ENCODE results near the gene SPATA7.

DNA sequence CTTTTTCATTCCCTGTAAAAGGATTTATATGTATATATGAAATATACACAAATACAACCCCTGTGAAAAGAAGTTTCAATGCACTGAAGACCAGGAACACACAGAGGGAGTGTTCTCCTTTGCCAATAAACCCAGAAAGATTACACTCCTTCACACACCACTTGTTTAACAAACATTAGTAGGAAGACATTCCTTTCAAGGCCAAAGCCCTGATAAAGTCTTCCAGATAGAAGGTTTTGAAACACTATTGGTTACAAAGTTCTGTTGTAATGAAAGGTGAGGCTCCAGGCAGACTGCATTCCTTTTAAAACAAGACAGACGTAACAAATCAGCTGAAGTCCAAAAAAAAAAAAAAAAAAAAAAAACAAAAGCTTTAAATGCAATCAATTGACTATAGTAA lies 88.3 kb downstream of the SPATA7 start:
- TF ChIP-seq POLR2AphosphoS5 (IDR thresholded peaks at IDR 0.05; ENCODE audit: borderline replicate concordance, low read depth, low read length), result no peak
- TF ChIP-seq EZH2 (IDR thresholded peaks at IDR 0.05), result no peak
- no peak for TF ChIP-seq FOXP2 (optimal IDR thresholded peaks at IDR 0.05; ENCODE audit: control extremely low read depth, extremely low read length, insufficient read depth)
